NCI-H748 treated with DMSO at 0.1 percent for 48 hours (cell line): Measurements from ENCODE around the gene GPR27.

ENCODE experiments used
- DNase-seq: peaks from one replicate; lab custom pipeline; 2025; lab: John Stamatoyannopoulos, UW

Gene GPR27

GRCh38 chr3:71733319-71733718 is 20.3 kb upstream of the GPR27 start:
- DNase-seq, result no peak

- no peak for DNase-seq
Observed at GRCh38 chr3:71734881-71735280, 18.8 kb upstream of the GPR27 start.

GRCh38 chr3:71742621-71743020 is 11.0 kb upstream of the GPR27 start:
- no peak for DNase-seq

- no peak for DNase-seq
Observed at GRCh38 chr3:71744738-71745137, 8.9 kb upstream of the GPR27 start.

- no peak for DNase-seq
Observed at GRCh38 chr3:71751602-71752001, 2.1 kb upstream of the GPR27 start.

GRCh38 chr3:71752831-71753700 is 589 bp upstream of the GPR27 start:
- no peak for DNase-seq

- no peak for DNase-seq
Observed at GRCh38 chr3:71754610-71755253, 1.1 kb downstream of the GPR27 start.

- no peak for DNase-seq
Observed at GRCh38 chr3:71758091-71758490, 4.4 kb downstream of the GPR27 start.

GRCh38 chr3:71759401-71759800 is 5.7 kb downstream of the GPR27 start:
- no peak for DNase-seq

GRCh38 chr3:71760140-71760539 is 6.5 kb downstream of the GPR27 start:
- no peak for DNase-seq

- DNase-seq, result no peak
Observed at GRCh38 chr3:71763426-71763825, 9.8 kb downstream of the GPR27 start.

- no peak for DNase-seq
Observed at GRCh38 chr3:71771126-71771525, 17.5 kb downstream of the GPR27 start.

- no peak for DNase-seq
Observed at GRCh38 chr3:71771884-71772283, 18.2 kb downstream of the GPR27 start.

- no peak for DNase-seq
Observed at GRCh38 chr3:71776538-71776937, 22.9 kb downstream of the GPR27 start.

- DNase-seq, result no peak
Observed at GRCh38 chr3:71778353-71778752, 24.7 kb downstream of the GPR27 start.

GRCh38 chr3:71779674-71780377 is 26.2 kb downstream of the GPR27 start:
- DNase-seq, result no peak

- DNase-seq, result no peak
Observed at GRCh38 chr3:71780430-71780829, 26.8 kb downstream of the GPR27 start.

- no peak for DNase-seq
Observed at GRCh38 chr3:71783152-71783551, 29.5 kb downstream of the GPR27 start.

GRCh38 chr3:71784201-71784913 is 30.7 kb downstream of the GPR27 start:
- no peak for DNase-seq

- no peak for DNase-seq
Observed at GRCh38 chr3:71784914-71785531, 31.4 kb downstream of the GPR27 start, which contains the start of gene PROK2. TSS of gene PROK2 (minus strand) at chr3:71785148. CDS start at chr3:71785052, 96 bp downstream.

- no peak for DNase-seq
Observed at GRCh38 chr3:71785532-71786216, 32.0 kb downstream of the GPR27 start.
